Stimulated activated CD8-positive, alpha-beta memory T cell treated with anti-CD3 and anti-CD28 coated beads, Interleukin-12 subunit alpha, Interleukin-12 subunit beta, amount 100 ng/mL, for 1 hour (primary cell): ENCODE data around the gene ESPN.

Source experiments
- DNase-seq: peaks from one replicate; pipeline ENCODE4 v3.0.0-alpha.2; 2020; ENCODE audit warnings: low read depth

Gene ESPN

DNA sequence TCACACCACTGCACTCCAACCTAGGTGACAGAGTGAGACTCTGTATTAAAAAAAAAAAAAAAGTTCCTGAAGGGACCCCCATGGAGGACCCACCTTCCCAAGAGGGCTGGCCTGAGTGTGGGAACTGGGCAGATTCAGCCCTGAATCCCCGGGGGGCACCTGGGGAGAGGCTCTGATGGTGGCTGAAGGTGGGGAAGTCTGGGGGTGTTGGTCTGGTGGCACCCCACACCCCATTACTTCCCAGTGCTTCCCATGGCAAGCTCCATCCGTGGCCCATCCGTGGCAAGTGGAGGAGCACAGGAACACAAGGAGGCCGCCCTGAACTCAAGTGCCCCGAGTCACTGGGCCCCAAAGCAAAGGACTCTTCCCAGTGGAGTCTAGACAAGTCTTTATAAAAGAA, 42.2 kb downstream of the ESPN start:
- DNase-seq: no peak

DNA sequence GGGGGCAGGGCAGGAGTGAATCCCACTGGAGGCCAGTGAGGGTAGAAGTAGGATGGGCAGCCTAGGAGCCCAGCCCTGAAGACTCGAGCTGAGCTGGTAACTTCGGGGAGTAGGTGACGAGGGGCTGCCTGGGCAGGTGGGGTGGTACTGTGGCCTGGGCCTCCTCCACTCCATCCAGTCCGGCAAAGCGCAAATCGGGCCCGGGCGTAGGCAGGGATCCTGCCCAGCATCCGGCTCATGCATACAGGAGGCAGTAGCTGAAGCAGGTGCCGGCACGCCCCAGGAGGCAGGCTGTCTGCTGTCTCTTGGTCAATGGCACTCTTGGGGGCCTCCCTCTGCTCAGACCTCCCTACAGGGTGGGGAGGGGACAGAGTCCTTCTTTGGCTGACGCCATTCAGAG, 42.6 kb downstream of the ESPN start:
- DNase-seq: no peak

DNA sequence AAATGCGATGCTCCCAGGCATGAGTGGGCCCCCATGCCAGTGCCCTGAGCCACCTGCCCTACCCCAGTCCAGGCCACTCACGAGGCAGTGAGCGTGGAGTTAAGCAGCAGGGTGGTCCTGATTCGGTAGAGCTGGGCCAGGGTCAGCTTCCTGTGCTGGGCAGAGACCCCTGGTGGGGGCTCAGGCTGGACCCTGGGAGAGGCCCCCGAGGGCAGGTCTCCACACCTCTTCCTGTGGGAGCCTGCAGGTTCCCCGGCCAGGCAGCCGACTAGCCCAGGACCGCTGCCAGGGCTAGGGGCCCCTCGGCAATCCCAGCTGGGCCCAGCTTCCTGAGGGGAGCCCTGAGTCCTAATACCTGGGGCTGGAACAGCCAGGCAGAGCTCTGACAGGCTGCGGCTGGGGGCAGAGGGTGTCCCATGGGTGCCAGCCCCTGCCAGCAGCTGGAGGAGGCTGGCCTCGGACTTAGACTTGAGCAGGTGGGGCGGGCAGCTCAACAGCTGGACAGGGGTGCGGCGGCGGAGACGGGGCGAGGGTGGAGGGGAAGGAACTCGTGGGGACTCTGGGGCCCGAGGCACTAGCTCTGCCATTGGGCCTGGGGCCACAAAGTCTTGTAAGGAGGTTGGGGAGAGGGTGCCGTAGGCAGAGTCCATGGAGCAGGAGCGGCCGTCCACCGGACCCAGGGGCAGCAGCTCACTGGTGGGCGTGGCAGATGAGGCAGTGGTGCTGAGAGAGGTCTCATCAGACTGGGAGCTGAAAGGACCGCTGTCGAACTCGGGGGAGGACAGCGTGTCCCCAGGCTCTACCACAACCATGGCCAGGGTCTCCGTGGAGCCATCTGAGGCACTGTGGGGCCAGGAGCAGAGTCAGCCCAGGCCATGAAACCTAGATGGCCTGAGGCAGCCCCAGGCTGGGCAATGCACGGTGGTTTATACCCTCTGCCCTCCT, 43.4 kb downstream of the ESPN start:
- no peak for DNase-seq

DNA sequence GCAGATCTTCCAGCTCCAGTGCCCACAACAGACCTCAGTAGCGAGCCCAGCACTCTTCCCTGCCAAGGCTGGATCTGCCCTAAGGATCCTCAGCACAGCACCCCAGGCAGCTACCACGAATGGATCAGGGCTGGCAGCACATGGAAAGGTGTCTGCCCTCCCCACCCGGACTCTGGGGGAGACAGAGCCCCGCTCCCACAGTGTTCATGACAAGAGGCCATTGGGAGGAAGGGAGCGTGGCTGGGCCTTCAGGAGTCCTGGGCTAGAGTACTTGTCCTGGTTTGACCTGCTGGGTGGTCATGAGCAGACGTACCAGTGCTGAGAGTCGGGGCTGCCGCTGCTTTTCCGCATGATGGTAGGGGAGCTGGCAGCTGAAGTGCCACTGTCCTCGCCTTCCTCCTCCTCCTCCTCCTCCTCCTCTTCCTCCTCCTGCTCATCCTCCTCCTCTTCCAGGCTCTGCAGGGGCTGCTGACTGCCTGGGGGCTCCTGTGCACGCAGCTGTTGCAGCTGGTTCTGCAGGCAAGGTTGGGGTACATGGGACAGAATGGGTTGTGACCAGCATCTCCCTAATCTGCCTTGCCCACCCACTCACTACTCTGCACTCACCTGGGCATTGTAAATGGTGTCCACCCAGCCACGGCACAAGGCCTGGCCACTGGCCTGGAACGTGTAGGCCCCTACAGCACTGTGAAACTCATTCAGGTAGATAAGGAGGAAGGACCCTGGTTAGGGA, 44.3 kb downstream of the ESPN start:
- no peak for DNase-seq

DNA sequence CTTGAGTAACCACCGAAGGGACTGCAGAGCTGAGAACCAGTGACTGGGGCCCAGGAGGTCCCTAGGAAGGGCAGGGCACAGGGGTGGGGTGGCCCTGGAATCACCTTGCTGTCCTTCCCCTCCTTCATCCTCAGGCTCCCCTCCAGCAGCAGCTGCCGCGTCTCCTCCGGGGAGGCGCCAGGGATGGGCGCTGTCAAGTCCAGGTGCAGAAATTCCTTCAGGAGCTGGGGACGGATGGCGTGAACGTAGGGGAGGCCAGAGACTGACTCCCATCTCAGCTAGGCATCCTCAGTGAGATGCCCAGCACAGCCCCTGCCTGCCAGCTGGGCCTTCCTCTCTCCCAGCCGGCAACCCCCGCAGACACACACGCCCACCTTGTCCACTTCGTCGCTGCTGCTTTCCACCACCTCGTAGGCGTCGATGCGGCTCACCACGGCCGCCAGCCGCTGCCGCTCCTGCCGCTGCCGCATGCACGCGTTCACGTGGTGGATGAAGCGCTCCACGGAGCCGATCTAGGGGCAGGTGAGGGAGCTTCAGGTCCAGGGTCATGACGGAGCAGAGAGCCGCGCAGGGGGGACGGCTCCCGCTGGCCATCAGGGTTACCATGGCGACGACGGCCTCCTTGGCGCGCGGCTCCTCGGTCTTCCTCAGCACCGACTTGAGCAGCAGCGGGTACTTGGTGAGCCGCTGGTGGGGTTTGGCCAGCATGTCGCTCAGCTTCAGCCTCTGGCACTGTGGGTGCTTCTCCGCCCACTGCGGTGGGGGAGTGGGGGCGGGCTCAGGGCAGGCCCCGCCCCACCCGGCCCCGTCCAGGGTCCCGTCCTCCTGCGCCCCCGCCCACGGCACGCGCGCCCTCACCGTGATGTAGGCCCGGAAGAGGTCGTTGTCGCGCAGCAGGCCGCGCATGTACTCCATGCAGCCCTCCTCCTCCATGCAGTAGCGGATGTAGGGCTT, 45.8 kb downstream of the ESPN start:
- DNase-seq: no peak

DNA sequence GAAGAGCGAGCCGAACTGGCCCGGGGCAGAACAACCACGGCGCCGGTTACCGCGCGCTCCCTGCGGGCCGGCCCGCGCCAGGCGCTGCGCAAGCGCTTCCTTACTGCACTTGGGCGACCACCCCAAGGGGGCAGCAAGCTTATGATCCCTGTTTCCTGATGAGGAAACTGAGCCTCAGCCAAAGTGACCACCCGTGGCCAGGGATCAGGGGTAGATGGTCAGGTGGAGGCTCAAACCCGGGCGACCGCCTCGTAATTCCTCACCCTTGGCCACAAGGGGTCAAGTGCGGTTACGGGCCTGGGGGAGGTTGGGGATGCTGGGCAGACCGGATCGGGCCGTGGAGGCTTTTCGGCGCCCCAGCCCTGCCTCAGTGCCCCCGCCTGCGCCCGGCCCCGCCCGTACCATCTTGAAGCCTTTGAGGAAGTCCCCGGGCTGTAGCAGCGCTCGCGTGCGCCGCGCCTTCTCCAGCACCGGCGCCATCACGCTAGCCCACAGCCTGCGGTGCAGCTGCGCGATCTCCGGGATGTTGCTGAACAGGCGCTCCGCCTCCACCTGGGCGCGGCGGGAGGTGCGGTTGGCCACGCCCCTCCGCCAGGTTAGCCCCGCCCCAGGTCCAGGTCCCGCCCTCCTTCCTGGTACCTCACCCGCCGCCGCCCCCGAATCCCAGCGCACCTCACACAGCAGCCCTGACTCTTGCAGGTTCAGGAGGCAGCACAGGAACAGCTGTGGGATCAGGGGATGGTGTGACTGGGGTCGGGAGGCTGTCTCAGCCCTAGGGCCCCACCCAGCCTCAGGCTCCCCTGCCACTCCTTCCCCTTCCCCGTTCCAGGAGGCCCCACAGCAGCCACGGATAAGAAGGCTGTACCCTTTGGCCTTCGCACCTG, 46.8 kb downstream of the ESPN start:
- no peak for DNase-seq

DNA sequence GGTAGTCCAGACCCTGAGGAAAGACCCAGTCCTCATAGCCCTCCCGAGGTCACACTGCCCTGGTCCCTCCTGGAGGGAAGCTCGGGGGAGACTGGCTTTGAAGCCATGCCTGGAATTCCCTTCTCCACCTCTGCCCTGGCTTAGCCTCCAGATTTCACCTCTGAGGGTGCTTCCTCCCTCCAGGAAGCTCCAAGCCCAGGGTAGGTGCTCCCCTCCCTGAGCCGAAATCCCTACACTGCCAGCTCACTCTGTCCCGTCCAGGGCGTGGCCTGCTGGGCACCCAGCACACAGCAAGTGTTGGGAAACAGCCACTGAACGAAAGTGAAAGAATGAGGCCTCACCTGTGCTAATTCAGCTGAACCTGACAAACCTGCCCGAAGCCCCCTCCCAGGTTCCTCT, 47.4 kb downstream of the ESPN start:
- no peak for DNase-seq

DNA sequence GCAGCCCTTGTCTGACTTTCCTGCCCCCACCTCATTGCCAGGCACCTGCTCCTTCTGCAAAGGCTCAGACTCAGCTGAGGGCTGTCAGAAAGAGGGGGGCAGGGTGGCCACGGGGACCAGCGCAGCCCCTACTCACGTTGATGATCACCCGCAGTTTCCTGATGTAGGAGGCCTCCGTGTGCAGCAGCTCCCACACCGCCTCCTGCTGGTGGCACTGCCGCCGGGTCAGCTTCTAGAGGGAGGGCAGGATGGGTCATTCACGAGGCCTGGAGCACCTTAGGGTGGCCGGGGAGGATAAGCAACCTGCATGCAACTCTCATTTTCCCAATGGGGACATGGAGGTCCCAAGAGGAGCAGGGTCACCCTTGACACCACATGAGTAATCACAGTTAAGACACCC, 47.8 kb downstream of the ESPN start:
- no peak for DNase-seq

DNA sequence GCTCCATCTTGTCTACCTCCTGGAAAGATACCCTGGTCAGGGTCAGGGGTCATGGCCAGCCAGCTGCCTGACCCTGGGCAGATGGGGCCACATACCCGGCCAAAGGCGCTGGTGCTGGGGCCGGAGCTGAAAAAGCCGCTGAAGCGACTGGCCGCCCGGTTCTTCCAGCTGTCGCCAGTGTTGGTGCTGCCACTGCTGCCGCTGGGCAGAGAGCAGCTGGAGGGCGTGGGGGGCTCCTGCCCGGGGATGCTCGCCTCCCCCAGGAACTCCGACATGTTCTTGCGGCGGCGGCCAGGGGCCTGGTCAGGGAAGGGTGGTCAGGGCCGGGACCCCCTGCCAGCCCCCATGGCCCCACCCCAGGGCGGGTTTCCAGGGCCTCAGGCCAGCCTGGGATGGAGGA, 48.6 kb downstream of the ESPN start:
- DNase-seq: no peak

DNA sequence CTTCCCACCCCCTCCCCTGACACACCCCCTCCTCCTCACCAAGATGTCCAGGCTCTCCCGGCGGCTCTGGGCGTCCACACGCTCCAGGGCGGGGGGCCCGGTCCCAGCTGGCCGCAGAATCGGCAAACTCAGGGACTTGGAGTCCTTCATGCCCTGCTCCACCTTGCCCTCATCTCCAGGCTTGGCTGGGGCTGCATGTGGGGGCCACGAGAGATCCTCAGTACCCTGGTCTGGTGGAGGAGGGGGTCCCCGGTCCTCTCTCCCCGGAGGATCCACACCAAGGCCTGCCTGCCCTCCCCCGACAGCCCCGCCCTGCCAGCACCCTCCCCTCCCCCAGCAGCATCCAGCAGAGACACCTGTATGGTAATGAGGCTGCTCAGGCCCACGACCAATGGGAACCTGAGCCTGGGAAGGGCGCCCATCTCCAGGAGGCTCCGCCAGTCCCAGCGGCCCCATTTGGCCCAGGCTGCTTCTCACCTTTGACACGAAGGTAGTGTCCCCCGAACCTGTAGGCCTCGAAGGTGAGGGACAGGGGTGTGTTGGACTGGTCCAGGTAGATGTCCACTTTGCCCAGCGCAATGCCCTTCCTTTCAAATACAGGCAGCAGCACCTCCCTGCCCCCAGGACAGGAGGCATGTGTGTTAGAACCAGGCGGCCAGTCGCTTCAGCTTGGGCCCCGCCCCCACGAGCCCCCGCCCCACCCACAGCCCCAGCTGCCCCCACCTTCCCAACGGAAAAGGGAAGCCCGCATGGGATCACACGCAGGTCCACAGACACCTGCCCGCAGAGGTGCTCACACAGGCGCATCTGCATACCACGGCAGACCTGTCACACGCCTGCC, 49.6 kb downstream of the ESPN start:
- DNase-seq: no peak

DNA sequence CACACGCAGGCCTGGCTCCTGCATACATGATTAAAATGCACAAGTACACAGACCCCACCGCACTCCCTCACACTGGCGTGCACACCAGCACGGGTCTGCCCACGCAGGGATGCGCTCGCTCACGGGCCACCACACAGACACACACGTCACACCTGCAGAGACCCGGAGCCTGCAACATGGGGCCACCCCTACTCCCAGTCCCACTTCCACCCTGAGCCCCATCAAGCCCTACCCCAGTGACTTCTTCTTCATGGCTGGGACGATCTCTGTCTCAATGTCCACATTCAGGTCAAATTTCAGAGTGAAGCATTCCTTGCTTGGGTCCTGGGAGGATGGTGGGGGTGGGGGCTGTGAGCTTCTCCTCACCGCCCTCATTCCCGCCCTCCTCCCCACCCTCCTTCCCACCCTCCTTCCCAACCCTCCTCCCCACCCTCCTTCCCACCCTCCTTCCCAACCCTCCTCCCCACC, 50.3 kb downstream of the ESPN start:
- no peak for DNase-seq

DNA sequence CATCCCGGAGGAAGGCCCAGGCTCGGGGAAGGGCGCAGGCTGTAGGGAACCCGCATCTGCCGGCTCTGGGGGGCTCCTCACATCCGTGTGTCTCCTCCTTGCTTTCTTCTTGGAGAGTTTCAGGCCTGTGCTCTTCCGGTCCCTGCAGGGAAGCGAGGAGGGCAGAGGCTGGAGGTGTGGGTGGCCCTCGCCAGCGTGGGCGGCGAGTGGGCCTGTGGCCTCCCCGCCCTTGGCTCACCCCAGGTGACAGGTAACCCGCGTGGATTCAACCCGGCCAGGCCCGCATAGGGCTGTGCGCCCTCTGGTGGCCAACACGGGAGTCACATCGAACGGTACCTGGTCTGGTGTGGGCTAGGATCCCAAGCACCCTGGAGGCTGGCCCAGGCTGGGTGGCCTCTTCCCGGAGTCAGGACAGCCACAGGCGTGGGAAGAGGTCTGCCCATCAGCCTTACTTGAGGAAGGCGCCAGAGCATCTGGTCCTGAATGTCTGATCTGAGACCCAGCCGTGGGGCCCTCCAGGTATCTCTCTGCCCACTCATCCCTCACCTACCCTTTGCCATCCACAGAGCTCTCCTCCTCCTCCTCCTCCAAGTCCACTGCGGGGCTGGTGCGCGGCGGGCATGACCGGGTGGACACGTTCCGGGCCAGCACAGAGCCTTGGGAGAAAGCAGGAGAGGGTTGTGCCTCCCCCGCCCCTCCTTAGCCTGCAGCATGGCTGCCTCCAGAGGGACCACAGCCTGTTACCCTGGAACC, 51.0 kb downstream of the ESPN start:
- DNase-seq: peak; percentile 75

DNA sequence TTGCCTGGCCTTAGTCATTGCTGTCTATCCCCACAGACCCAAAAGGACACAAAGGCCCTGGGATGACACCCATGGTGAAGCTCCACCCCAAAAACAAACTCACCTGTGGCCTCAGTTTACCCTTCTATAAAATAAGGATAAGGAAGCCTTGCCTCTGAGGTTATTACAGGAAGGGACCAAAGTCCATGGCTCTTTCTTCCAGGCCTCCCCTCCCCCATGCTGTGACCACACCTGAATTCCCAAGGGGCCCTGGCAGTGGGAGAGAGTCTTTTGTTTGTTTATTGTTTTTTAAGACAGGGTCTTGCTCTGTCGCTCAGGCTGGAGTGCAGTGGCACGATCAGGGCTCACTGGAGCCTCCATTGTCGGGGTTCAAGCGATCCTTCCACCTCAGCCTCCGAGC, 51.9 kb downstream of the ESPN start:
- no peak for DNase-seq

DNA sequence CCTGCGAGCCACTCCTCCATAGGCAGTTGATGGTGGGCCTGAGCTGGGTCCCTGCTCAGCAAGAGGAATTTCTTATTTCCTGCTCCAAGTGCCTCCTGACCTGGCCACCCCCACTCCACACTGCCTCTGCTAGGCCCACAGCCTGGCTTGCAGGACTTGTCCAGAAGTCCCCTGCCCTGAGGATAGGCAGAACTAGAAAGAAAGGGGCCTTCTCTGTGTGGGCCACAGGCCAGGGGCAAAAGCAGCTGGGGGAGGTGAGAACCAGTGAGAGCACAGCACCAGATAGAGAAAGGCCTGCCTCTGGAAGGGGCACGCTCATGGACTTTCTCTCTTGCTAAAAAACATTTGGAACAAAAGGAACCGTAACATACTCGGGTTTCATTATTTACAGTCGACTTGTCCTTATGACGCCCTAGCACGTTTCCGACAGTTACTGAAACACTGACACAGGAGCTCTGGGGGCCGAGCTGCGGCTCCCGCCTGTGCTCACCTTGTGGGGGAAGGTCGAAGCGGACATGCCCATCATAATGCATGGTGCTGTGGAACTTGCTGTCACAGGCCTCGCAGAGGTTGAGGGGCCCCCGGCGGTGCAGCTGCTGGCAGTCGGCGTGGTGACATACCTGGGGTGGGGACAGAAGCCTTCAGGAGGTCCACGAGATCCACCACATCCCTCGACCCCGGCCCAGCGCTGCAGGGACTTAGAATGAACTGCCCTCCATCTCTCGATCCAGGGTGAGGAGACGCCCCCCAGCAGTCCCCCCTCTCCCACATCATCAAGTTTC, 52.7 kb downstream of the ESPN start:
- no peak for DNase-seq

DNA sequence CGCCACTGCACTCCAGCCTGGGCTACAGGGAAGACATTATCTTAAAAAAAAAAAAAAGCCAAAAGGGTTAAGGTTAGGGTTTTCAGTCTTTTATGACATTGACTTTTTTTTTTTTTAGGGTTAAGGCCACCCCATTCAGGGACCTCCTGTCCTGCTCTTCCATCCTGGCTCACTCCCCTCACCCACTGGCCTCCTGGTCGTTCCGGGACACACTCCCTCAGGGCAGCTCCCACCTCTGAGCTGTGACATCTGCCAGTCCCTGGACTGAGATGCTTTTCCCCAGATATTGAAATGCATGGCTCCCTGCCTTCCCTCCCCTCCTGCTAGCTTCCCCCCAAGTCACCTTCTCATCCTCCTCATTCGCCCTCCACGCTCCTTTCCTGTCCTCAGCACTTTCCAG, 57.2 kb downstream of the ESPN start:
- no peak for DNase-seq

DNA sequence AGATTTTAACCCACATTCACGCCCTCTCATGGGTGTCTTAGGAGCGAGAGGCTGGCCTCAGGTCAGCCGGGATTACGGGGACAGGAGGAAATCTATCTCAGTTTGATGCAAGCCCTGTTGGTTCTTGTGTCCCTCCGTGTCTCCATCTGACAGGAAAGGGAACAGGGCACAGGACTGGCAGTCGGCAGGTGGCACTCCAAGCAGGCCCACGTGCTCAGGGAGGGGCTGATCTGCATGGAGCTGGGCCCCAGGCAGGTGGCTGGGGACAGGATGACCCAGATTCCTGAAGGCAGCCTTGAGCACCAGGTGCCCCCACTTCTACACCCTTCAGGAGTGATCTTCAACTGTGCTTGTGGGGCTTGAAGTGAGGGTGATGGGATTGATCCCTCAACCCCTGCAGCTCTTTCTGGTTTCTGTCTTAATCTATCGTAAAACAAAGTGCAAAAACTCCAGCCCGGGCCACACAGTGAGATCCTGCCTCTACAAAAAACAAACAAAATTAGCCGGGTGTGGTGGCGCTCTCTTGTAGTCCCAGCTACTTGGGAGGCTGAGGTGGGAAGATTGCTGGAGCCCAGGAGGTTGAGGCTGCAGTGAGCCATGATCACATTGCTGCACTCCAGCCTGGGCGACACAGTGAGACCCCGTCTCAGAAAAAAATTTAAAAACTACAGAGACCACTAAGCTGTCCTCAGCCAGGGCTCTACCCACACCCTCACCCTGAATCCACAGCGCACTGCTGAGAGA, 58.6 kb downstream of the ESPN start:
- no peak for DNase-seq

DNA sequence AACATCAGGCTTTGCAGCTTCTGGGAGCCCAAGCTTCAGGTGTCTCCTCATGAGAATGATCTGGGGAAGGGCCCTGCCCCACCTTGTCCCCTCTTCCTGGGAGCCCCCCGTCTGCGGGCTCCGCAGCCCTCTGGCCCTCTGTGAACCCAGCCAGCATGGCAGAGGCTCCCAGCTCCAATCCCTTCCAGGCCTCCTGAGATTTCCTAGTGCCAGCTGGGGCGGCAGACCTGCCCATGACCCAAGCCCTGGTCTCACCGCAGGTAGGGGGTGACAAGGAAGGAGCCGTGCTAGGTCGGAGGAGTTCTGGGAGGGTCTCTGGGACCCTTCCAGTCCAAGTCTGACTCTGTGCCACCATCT, 59.2 kb downstream of the ESPN start:
- no peak for DNase-seq

DNA sequence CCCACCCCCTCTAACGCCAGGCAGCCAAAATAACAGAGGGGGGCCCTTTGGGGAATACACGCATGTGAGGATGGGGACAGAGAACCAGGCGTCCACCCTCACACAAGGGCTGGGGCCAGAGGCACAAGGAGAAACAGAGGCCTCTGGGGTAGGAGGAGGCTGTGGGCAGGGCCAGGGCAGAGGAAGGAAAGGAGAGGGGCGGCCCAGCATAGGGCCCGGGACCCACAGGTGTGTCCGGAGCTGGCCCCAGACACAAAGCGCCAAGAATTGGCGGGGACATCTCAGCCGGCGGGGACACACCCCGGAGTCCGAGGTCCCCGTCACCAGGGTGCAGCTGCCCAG, 60.2 kb downstream of the ESPN start:
- DNase-seq: no peak
